SU-DHL-6 (cell line): ENCODE results near the gene IRF2BPL.
A peak's percentile ranks its signal among the peaks of the same experiment; 100 is the strongest.

Experiments
- H2AFZ ChIP-seq: fragments of 200-600 bp; sonication (generic); 2 replicates; pipeline ENCODE4 v1.6.1; 2014; ENCODE audit warnings: low read depth, mild to moderate bottlenecking, moderate library complexity, mixed read lengths, antibody characterized with exemption, low read length; ENCODE audit not compliant: severe bottlenecking
- H3F3A ChIP-seq: fragments of 200-600 bp; shearing (Covaris generic); 2 replicates; pipeline ENCODE4 v1.6.0; 2016; ENCODE audit warnings: antibody characterized with exemption, mild to moderate bottlenecking; ENCODE audit not compliant: insufficient read depth
- H3K27ac ChIP-seq: fragments of 200-600 bp; sonication (generic); 2 replicates; pipeline ENCODE4 v1.5.1; 2016; ENCODE audit warnings: low read depth, mild to moderate bottlenecking, low read length, moderate library complexity, mixed read lengths
- H3K27me3 ChIP-seq: fragments of 200-600 bp; sonication (generic), shearing (Covaris generic); 2 replicates; pipeline ENCODE4 v1.6.0; 2014; ENCODE audit warnings: mild to moderate bottlenecking, low read length
- H3K36me3 ChIP-seq: fragments of 200-600 bp; sonication (generic); 2 replicates; pipeline ENCODE4 v1.6.1; 2014; ENCODE audit warnings: mild to moderate bottlenecking, low read length, mixed read lengths
- H3K4me2 ChIP-seq: fragments of 300-600, 200-600 bp; shearing (Covaris generic), sonication (generic); 2 replicates; pipeline ENCODE4 v1.6.0; 2014; ENCODE audit warnings: low read length, low read depth, mild to moderate bottlenecking; ENCODE audit not compliant: poor library complexity, severe bottlenecking
- H3K4me3 ChIP-seq: fragments of 200-600 bp; sonication (generic); 2 replicates; pipeline ENCODE4 v1.5.1; 2014; ENCODE audit warnings: antibody characterized with exemption, low read length, mild to moderate bottlenecking, mixed read lengths; ENCODE audit not compliant: insufficient read depth, poor library complexity, severe bottlenecking
- H3K79me2 ChIP-seq: fragments of 200-600 bp; sonication (generic); 2 replicates; pipeline ENCODE4 v1.6.1; 2014; ENCODE audit warnings: mild to moderate bottlenecking, low read length, moderate library complexity; ENCODE audit not compliant: insufficient read depth
- H3K9ac ChIP-seq: fragments of 200-600 bp; sonication (generic); 2 replicates; pipeline ENCODE4 v1.7.0; 2014; ENCODE audit warnings: mild to moderate bottlenecking, low read length
- H3K9me2 ChIP-seq: fragments of 200-600 bp; sonication (generic); replicated peaks from 2 replicates; pipeline ENCODE4 v1.6.1; 2014; ENCODE audit warnings: low read length; ENCODE audit not compliant: insufficient read depth
- H3K9me3 ChIP-seq: fragments of 200-600 bp; sonication (generic); 2 replicates; pipeline ENCODE4 v1.6.1; 2014; ENCODE audit warnings: low read length, mixed read lengths; ENCODE audit not compliant: insufficient read depth
- H4K20me1 ChIP-seq: fragments of 200-600 bp; sonication (generic); 2 replicates; pipeline ENCODE4 v1.6.1; 2014; ENCODE audit warnings: low read depth, mild to moderate bottlenecking, antibody characterized with exemption, low read length, moderate library complexity, mixed read lengths
- EZH2phosphoT487 ChIP-seq: fragments of 200-600 bp; sonication (generic), shearing (Covaris generic); conservative IDR thresholded peaks from 2 replicates; pipeline ENCODE4 v1.6.1; 2018; ENCODE audit warnings: mild to moderate bottlenecking, antibody characterized with exemption, low read length, moderate library complexity, mixed read lengths
- TF ChIP-seq, protein P1 (sequence below): fragments of 200-600 bp; sonication (generic); IDR thresholded peaks from one replicate; pipeline ENCODE4 v1.5.1; 2017; ENCODE audit warnings: antibody characterized with exemption, mild to moderate bottlenecking, low read length, moderate library complexity; ENCODE audit not compliant: insufficient read depth, poor library complexity, severe bottlenecking

IRF2BPL gene

DNA sequence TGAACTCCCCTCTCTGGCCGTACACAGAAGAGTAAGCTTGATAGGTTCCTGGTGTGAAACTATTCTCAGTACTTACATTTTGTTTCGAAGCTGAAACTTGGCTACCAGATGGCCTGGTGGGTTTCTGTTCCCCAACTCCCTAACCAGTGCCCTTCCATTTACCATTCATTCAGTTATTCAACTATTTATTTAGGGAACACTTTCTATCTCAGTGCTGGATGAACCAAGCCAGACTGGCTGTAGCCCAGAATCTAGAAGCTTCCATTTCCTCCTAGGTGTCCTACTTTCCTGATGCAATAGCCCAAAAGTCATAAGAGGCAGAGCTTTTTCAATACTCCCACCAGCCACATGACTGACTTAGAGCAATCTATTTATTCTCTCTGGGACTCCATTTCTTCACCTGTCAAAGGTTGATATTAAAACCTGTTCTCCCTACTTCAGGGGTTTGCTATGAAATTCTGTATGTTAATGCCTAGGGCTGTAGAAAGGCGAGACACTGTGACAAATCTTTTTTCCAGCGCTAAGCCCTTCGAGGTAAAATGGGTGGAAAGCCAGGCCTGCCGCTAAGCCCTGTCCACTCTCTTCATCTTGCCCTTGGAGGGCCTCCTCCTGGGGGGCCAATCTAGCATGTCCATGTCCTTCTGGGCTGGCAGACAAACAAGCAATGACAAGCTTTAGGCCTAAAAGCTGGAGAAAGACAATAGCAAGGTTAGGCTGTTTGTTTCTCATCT, 8.1 kb upstream of the IRF2BPL start:
- Histone ChIP-seq H2AFZ (no peak overlapping the region), H3K9me3 (no peaks in the 10 kb centered on the region), H3K79me2 (no peaks in the 10 kb centered on the region), H3K27ac (no peak overlapping the region), H3F3A (peaks cover 33% of the 10 kb centered on the region), H3K4me2 (no peak overlapping the region), H3K27me3 (no peaks in the 10 kb centered on the region), H4K20me1 (no peaks in the 10 kb centered on the region), H3K36me3 (no peaks in the 10 kb centered on the region), H3K9me2 (no peaks in the 10 kb centered on the region), H3K9ac (no peak overlapping the region), H3K4me3 (no peak overlapping the region)
- TF ChIP-seq, protein P1, sequence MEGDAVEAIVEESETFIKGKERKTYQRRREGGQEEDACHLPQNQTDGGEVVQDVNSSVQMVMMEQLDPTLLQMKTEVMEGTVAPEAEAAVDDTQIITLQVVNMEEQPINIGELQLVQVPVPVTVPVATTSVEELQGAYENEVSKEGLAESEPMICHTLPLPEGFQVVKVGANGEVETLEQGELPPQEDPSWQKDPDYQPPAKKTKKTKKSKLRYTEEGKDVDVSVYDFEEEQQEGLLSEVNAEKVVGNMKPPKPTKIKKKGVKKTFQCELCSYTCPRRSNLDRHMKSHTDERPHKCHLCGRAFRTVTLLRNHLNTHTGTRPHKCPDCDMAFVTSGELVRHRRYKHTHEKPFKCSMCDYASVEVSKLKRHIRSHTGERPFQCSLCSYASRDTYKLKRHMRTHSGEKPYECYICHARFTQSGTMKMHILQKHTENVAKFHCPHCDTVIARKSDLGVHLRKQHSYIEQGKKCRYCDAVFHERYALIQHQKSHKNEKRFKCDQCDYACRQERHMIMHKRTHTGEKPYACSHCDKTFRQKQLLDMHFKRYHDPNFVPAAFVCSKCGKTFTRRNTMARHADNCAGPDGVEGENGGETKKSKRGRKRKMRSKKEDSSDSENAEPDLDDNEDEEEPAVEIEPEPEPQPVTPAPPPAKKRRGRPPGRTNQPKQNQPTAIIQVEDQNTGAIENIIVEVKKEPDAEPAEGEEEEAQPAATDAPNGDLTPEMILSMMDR, result no peak
- no peak for TF ChIP-seq EZH2phosphoT487

DNA sequence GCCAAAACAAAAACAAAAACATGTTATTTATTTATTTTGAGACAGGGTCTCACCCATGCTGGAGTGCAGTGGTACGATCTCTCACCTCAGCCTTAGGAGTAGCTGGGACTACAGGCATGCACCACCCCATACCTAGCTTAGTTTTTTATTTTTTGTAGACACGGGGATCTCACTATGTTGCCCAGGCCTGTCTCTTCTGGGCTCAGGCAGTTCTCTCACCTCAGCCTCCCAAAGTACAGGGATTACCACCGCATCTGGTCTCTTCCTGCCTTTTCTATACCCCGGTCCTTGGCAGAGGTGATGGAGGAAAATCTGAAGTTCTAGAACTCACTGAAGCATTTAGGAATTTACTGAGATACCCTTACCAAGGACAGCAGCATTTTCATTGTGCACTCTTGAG, 6.8 kb upstream of the IRF2BPL start:
- Histone ChIP-seq H2AFZ (no peak overlapping the region), H3K4me3 (no peak overlapping the region), H3K36me3 (no peaks in the 10 kb centered on the region), H3K9me2 (no peaks in the 10 kb centered on the region), H3K9me3 (no peaks in the 10 kb centered on the region), H4K20me1 (no peaks in the 10 kb centered on the region), H3K27me3 (no peaks in the 10 kb centered on the region), H3K79me2 (no peaks in the 10 kb centered on the region), H3K4me2 (no peak overlapping the region), H3K9ac (no peak overlapping the region), H3F3A (peaks cover 32% of the 10 kb centered on the region), H3K27ac (no peak overlapping the region)
- no peak for TF ChIP-seq EZH2phosphoT487
- TF ChIP-seq, protein P1, result no peak

DNA sequence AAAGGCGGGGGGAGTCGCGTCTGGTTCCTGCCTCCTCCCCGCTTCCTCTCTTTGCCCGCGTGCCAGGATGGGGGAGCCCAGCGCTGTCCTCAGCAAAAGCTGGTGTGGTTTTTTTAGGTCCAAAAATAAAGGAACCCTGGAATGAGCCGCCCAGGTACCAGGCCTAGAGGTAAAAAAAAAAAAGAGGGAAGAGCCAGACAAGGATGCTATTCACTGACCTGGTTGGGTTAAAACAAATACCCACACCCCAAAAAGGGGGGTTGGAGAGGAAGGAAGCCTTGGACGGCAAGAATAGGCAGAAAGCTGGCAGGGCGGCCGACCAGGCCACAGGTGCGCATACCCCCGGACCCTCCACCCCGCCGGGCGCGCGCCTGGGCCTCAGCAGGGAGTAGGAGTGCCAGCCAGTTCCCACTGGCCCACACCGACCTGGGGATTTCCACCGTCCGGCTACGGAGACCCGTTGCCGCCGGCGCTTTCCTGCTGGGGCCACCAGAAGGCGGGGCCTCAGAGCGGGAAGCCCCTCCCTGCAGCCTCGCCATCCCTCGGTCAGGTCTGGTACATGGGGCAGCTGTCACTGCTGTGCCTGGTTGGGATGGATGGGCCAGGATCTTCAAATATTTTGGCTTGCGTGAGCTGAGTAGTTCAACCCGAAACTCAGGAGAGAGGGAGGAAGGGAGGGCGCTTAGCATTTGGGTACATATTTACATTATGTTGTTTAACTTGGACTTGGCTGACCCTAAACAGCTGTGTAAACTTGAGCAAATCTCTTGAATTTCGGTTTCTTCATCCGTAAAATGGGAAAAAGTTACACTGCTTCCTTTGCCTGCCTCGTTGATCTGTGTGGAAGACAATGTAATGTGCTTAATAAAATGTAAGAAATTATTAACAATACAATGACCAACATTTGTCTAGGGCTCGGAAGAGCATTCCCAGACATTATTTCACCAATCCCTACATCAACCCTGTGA, 5.4 kb upstream of the IRF2BPL start:
- Histone ChIP-seq H3K9ac (peak overlapping the region; percentile 65), H3K4me2 (peak overlapping the region; percentile 77), H3K9me2 (no peaks in the 10 kb centered on the region), H3K36me3 (no peaks in the 10 kb centered on the region), H3K4me3 (peak overlapping the region; percentile 55), H3K27ac (peak overlapping the region; percentile 56), H3K79me2 (no peaks in the 10 kb centered on the region), H4K20me1 (no peaks in the 10 kb centered on the region), H3F3A (peaks cover 30% of the 10 kb centered on the region), H3K9me3 (no peaks in the 10 kb centered on the region), H3K27me3 (no peaks in the 10 kb centered on the region), H2AFZ (peak overlapping the region; percentile 74)
- TF ChIP-seq, protein P1, result no peak
- TF ChIP-seq EZH2phosphoT487, result no peak
